Muscle layer of colon (tissue), 2 donors: ENCODE results near the gene TKTL1.

Experiments used
- H3K27ac ChIP-seq: one replicate; pipeline ENCODE4 v1.7.0; 2013; ENCODE audit warnings: low read depth, mild to moderate bottlenecking, low read length, moderate library complexity
- H3K27me3 ChIP-seq, 2 donors: one replicate each; pipeline ENCODE4 v1.7.0; 2013; ENCODE audit warnings: low read length in 2 of 2, mild to moderate bottlenecking in 2 of 2; ENCODE audit not compliant: insufficient read depth in 2 of 2, control insufficient read depth in 1 of 2
- H3K36me3 ChIP-seq: one replicate; pipeline ENCODE4 v1.7.0; 2013; ENCODE audit warnings: mild to moderate bottlenecking, low read length; ENCODE audit not compliant: insufficient read depth
- H3K4me1 ChIP-seq: one replicate; pipeline ENCODE4 v1.7.0; 2013; ENCODE audit warnings: mild to moderate bottlenecking, low read length; ENCODE audit not compliant: insufficient read depth
- H3K4me3 ChIP-seq, 2 donors: one replicate each; pipeline ENCODE4 v1.7.0; 2013; ENCODE audit warnings: low read length in 2 of 2, low read depth in 1 of 2, mild to moderate bottlenecking in 1 of 2, moderate library complexity in 1 of 2
- H3K9ac ChIP-seq: one replicate; pipeline ENCODE4 v1.7.0; 2013; ENCODE audit warnings: low read length
- H3K9me3 ChIP-seq: one replicate; pipeline ENCODE4 v1.7.0; 2013; ENCODE audit warnings: mild to moderate bottlenecking, low read length
- donor health status: abdominal sarcoma.
- donor health status: Adenocarcinoma of cecum.

Gene TKTL1

DNA sequence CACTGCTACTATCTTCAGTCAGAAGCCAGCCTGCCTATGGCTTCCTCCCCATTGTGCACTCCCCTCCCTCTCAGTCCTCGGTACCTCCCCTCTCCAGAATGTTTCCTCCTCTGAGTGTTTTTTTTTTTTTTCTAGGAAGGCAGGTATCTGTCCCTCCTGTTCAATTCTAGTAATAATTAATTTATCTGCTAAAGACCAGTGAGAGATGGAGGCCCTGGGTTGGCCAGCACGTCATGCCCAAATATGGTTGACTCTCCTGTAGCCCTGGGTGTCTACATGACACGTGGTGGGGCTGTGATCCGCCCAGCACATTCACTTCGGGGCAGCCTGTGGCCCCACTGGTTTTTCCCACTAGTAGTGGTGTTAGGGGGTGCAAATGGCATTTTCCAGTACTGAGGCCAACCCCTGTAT is 77.0 kb downstream of the TKTL1 start:
- no peaks in the 10 kb centered on the region for H3K9me3 ChIP-seq
- peak overlapping the region; percentile 96 for H3K9ac ChIP-seq
- H3K4me1 ChIP-seq: peaks cover 14% of the 10 kb centered on the region
- peaks cover 12% of the 10 kb centered on the region for H3K36me3 ChIP-seq
- peak overlapping the region; percentile 89 for H3K27ac ChIP-seq
- H3K27me3 ChIP-seq: peaks cover 0 to 4% of the 10 kb centered on the region in 2 donors
- peak overlapping the region; percentile 83 for H3K4me3 ChIP-seq

DNA sequence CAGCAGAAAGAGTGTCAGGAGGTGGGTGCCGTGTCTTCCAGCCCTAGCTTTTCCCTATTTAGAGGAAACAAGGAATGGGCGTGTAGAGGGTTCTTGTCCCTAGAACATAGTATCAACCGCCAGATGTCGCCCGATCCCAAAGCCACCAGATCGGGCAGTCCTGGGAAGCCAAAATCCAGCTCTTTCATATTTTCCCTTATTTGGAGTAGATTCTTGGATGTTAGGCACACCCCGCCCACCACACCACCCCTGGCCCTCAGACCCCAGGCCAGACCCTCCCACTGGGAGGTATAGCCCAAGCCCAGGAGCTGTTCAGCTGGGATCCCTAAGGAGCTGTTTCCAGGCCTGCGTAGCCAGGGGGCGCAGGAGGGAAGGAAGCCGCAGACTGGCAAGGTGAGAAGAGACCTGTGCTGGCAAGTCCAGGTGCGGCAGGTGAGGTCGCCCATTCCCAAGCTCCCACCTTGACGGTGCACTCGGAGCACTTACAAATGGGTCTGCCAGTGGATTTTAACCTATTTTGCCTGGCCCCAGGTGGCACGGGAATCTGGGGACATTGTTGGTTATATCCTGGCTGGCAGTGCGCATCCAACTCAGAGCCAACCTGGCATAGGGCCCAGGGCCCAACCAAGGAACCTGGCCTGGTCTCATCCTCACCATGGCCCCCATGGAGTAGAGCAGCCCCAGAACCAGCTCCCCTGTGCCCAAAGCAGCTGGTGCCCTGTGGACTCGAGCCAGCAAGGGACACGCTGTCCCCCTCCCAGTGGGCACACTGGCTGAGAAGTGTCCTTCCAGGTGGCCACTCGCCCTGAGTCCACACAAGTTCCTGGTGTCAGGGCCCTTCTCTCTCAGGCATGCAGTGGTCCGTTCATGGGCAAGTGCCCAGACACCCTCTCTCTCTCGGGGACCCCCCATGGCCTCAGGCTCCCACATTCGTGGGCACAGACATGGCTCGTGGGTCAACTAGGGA is 78.0 kb downstream of the TKTL1 start:
- H3K27ac ChIP-seq: peak overlapping the region; percentile 89
- peak overlapping the region; percentile 96 for H3K9ac ChIP-seq
- no peaks in the 10 kb centered on the region for H3K9me3 ChIP-seq
- H3K27me3 ChIP-seq: peaks cover 0 to 4% of the 10 kb centered on the region in 2 donors
- peak overlapping the region; percentile 83 for H3K4me3 ChIP-seq
- H3K36me3 ChIP-seq: peaks cover 5% of the 10 kb centered on the region
- peaks cover 5% of the 10 kb centered on the region for H3K4me1 ChIP-seq

DNA sequence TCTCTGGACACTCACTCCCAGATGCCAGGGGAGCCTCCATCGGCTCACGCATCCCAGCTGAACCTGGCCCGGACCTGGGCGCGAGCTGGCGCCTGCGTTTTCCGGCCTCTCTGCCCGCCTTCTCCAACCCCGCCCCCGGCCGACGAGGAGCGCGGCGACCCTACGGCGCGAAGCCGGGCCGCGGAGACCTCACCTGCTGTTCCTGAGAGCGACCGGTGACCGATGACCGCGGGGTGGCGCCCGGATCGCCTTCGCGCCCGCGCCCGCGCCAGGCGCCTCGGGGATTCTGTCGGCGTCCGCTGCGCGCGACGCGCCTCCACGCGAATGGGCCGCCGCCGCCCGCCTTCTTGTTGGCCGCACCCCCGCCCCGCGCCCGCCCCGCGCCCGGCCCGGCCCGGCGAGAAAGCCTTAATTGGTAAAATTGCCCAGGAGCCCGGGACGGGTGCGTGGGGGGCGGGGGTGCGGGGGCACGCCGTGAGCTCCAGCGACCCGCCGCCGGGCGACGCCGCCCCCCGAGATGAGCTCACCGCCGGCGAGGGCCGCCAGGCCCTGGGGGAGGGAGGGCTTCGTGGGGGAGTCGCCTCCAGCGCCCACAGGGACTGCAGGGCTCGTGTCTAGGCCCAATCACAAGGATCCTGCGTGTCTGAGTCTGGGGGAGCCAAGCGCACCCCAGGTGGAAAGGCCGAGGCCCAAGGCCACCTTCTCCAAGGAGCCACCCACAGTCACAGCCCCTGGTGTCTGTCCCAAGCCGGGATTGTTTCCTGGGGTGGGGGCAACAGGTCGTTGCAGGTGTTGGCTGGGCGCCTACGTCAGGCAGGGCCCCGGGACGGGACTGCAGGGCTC is 78.9 kb downstream of the TKTL1 start, which contains the start of gene FLNA:
Gene FLNA (minus strand): TSS at position 322 of the 843 bp plus-strand sequence. CDS start 3,389 bp downstream, outside the sequence.
- H3K9me3 ChIP-seq: no peaks in the 10 kb centered on the region
- peaks cover 0 to 4% of the 10 kb centered on the region in 2 donors for H3K27me3 ChIP-seq
- peak within 1 kb of the TSS; percentile 89 for H3K27ac ChIP-seq
- peak within 1 kb of the TSS; percentile 83 for H3K4me3 ChIP-seq
- H3K36me3 ChIP-seq: peaks cover 5% of the 10 kb centered on the region
- H3K9ac ChIP-seq: peak within 1 kb of the TSS; percentile 96
- H3K4me1 ChIP-seq: peaks cover 5% of the 10 kb centered on the region

DNA sequence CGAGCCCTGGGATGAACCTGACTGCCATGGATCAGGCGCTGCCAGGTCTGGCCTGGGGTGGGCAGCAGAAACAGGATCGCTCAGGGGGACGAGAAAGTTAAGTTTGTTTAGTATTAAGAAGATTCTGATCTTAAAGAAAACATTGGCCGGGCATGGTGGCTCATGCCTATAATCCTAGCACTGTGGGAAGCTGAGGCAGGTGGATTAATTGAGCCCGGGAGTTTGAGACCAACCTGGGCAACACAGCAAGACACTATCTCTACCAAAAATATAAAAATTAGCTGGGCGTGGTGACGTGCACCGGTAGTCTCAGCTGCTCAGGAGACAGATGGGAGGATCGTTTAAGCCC is 79.5 kb downstream of the TKTL1 start:
- Histone ChIP-seq H3K4me1 (peaks cover 5% of the 10 kb centered on the region), H3K27ac (peak overlapping the region; percentile 80), H3K9ac (peak overlapping the region; percentile 58), H3K9me3 (no peaks in the 10 kb centered on the region), H3K36me3 (peaks cover 1% of the 10 kb centered on the region), H3K27me3 (peaks cover 0 to 4% of the 10 kb centered on the region in 2 donors), H3K4me3 (peak overlapping the region; percentile 35 to 38)

DNA sequence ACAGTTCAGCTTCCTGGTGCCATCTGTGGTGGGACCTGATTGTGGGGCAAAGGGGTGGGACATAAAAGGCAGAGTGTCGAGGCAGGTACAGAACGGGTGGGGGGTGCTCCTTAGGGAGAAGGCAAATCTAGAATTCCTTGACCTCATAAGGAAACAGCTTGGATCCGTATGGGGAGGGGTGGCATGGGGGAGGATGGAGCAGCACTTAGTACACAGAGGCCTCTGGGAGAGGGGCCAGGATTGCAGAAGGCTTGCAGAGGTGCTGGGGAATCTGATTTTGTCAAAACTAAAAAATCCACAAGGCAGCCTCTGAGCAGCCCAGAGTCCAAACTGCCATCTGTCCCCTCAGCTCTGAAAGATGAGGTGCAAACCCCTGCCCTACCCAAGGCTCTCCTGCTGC is 81.2 kb downstream of the TKTL1 start:
- Histone ChIP-seq H3K9me3 (no peaks in the 10 kb centered on the region), H3K27ac (peak overlapping the region; percentile 73), H3K4me1 (peaks cover 13% of the 10 kb centered on the region), H3K27me3 (peaks cover 0 to 4% of the 10 kb centered on the region in 2 donors), H3K9ac (peak overlapping the region; percentile 39), H3K36me3 (no peaks in the 10 kb centered on the region), H3K4me3 (no peak overlapping the region)

DNA sequence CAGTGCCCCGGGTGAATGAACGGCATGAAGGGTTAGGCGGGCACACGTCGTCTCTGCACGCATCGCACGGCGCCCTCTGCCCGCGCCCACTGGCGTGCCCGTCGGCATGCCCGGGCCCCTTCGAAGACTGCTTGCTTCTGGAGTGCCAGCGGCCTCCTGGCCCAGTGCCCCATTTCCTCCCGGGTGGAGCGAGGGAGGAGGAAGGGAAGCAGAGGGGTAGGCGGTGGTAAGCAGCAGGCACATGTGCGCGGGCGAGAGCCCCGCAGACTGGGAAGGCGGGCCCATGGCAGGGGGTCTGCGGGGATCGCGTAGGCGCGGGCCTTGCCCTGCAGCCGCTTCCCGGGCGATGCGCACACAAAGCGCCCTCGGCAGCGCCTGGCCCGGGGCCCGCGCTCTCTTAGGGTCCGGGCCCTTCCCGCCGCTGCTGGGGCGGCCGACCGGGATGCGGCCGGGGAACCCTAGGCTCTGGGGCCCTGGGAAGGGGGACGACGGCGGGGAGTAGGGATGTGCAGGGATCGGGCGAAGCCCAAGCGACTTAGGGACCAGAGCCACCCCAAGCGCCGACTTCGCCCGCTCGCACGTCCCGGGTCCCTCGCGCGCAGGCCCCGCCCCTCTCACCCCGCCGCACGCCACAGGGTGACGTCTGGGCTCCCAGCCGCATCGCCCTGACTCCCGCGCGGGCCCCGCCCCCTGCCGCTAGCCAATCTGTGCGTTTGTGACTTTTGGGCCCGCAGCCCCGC is 82.6 kb downstream of the TKTL1 start:
- no peak overlapping the region for H3K9ac ChIP-seq
- H3K27ac ChIP-seq: peak overlapping the region; percentile 73
- peak overlapping the region in 1 of 2 donors; percentile 42 for H3K4me3 ChIP-seq
- no peaks in the 10 kb centered on the region for H3K9me3 ChIP-seq
- H3K27me3 ChIP-seq: no peaks in the 10 kb centered on the region
- H3K36me3 ChIP-seq: no peaks in the 10 kb centered on the region
- H3K4me1 ChIP-seq: peaks cover 13% of the 10 kb centered on the region

DNA sequence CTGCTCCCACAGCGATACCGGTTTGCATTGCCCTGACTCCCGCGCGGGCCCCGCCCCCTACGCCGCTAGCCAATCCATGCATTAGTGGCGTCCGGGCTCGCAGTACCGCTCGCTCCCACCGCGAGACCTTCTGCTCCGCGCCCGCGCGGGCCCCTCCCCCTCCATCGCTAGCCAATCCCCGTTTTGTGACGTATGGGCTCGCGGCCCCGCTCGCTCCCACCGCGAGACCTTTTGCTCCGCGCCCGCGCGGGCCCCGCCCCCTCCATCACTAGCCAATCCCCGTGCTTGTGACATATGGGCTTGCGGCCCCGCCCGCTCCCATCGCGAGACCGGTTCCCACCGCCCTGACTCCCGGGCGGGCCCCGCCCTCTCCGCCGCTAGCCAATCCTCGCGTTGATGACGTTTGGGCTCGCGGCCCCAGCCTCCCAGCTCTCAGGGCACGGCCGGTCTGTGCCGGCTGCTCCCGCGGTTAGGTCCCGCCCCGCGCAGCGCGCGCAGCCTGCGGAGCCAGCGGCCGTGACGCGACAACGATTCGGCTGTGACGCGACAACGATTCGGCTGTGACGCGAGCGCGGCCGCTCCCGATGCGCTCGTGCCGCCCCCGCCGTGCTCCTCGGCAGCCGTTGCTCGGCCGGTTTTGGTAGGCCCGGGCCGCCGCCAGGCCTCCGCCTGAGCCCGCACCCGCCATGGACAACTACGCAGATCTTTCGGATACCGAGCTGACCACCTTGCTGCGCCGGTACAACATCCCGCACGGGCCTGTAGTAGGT is 83.4 kb downstream of the TKTL1 start, which contains the start of gene EMD:
Gene EMD (plus strand): TSS at position 497 of the 770 bp plus-strand sequence. CDS start 190 bp downstream, at position 687.
- peaks cover 18% of the 10 kb centered on the region for H3K4me1 ChIP-seq
- H3K36me3 ChIP-seq: no peaks in the 10 kb centered on the region
- peak within 1 kb of the TSS; percentile 88 for H3K9ac ChIP-seq
- peak within 1 kb of the TSS; percentile 73 for H3K27ac ChIP-seq
- peak within 1 kb of the TSS; percentile 60 to 75 for H3K4me3 ChIP-seq
- no peaks in the 10 kb centered on the region for H3K9me3 ChIP-seq
- H3K27me3 ChIP-seq: no peaks in the 10 kb centered on the region

DNA sequence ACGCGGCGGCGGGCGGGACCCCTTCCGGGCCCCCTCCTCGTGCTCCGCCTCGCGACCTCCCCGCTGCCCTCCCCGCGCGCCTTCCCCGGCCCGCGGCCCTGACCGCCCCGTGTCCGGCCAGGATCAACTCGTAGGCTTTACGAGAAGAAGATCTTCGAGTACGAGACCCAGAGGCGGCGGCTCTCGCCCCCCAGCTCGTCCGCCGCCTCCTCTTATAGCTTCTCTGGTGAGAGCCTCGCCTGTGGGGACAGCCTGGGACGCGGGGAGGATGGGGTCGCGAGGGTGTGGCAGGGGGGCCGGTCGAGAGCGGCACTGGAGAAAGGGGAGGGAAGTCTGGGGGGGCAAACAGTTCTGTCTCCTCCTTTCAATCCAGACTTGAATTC is 84.0 kb downstream of the TKTL1 start:
- H3K9ac ChIP-seq: peak overlapping the region; percentile 88
- H3K36me3 ChIP-seq: no peaks in the 10 kb centered on the region
- H3K9me3 ChIP-seq: no peaks in the 10 kb centered on the region
- peaks cover 24% of the 10 kb centered on the region for H3K4me1 ChIP-seq
- peaks cover 0 to 5% of the 10 kb centered on the region in 2 donors for H3K27me3 ChIP-seq
- H3K27ac ChIP-seq: peak overlapping the region; percentile 71
- H3K4me3 ChIP-seq: peak overlapping the region; percentile 60 to 75
